Fibroblast of the aortic adventitia (primary cell): ENCODE data around the gene SLC45A3. TPM values are rescaled to one million over a fixed set of nuclear protein-coding genes. Genes with fewer than 3 reads are reported as not detected.

Experiments
- DNase-seq: peaks from one replicate; pipeline ENCODE4 v3.0.0-alpha.2; 2010; ENCODE audit warnings: low read depth
- H3K4me3 ChIP-seq: 2 replicates; pipeline ENCODE4 v1.5.1; 2011; ENCODE audit warnings: low read depth, mild to moderate bottlenecking, control low read depth, low read length, moderate library complexity
- total RNA-seq: library from RNA; depleted of rRNA; stranded (reverse); fragments of >200 nt; gene quantifications from 2 replicates; pipeline ENCODE4 v1.2.3, GENCODE V29; 2012; ENCODE audit warnings: low replicate concordance
- TF ChIP-seq, protein P1 (sequence below): IDR thresholded peaks from 2 replicates; pipeline ENCODE4 v1.5.1; 2011; ENCODE audit warnings: mild to moderate bottlenecking, low read length, control low read depth, inconsistent platforms; ENCODE audit not compliant: insufficient read depth

The SLC45A3 gene
- total RNA-seq, 1 donor = 1.7 TPM

DNA sequence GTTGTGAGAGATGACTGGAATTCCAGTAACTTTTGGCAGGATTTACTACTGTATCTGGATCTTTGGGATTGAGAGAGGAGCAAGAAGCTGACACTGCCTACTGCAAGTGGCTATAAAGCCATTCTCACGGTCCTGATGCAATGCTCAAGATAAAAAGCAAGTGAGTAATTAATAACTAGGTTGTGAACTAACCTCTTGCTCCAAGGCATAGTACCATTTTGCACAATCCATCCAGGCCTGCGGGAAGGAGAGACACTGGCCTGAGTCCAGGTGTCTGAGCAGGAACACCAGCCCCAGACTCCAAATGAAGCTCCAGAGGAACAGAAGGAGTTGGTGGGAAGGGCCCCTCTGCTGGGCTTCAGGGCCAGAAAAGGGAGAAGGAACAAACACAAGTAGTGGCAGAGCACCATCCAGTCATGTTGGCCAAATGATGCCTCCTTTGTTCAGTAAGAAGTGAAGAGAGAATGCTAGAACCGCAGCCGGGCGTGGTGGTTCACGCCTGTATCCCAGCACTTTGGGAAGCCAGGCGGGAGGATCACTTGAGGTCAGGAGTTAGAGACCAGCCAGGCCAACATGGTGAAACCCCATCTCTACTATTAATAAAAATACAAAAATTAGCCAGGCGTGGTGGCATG, 9.9 kb upstream of the SLC45A3 start:
- TF ChIP-seq, protein P1, sequence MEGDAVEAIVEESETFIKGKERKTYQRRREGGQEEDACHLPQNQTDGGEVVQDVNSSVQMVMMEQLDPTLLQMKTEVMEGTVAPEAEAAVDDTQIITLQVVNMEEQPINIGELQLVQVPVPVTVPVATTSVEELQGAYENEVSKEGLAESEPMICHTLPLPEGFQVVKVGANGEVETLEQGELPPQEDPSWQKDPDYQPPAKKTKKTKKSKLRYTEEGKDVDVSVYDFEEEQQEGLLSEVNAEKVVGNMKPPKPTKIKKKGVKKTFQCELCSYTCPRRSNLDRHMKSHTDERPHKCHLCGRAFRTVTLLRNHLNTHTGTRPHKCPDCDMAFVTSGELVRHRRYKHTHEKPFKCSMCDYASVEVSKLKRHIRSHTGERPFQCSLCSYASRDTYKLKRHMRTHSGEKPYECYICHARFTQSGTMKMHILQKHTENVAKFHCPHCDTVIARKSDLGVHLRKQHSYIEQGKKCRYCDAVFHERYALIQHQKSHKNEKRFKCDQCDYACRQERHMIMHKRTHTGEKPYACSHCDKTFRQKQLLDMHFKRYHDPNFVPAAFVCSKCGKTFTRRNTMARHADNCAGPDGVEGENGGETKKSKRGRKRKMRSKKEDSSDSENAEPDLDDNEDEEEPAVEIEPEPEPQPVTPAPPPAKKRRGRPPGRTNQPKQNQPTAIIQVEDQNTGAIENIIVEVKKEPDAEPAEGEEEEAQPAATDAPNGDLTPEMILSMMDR = no peak
- no peak for DNase-seq

DNA sequence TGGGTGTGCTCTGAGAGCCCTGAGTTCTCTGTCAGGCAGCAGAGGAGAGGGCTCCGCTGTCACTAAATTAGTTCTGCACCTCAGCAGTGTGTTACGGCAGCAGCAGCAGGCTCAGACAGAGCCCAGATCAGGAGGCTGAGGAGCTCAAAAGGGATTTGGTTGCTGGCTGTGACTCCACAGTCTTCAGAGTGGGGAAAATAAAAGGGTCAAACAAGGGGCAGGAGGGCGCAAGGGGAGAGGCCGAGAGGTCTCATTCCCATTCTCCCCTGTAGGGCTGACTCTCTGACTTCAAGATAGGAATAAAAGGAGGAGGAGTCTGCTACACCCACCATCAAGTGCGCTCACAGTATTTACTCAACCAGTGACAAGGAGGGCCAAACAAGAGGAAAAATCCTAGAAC, 9.2 kb upstream of the SLC45A3 start:
- no peak overlapping the region for H3K4me3 ChIP-seq
- TF ChIP-seq, protein P1 = no peak
- no peak for DNase-seq

More for the DNA sequence above, 9.9 kb upstream of the SLC45A3 start:
- H3K4me3 ChIP-seq = no peak overlapping the region

DNA sequence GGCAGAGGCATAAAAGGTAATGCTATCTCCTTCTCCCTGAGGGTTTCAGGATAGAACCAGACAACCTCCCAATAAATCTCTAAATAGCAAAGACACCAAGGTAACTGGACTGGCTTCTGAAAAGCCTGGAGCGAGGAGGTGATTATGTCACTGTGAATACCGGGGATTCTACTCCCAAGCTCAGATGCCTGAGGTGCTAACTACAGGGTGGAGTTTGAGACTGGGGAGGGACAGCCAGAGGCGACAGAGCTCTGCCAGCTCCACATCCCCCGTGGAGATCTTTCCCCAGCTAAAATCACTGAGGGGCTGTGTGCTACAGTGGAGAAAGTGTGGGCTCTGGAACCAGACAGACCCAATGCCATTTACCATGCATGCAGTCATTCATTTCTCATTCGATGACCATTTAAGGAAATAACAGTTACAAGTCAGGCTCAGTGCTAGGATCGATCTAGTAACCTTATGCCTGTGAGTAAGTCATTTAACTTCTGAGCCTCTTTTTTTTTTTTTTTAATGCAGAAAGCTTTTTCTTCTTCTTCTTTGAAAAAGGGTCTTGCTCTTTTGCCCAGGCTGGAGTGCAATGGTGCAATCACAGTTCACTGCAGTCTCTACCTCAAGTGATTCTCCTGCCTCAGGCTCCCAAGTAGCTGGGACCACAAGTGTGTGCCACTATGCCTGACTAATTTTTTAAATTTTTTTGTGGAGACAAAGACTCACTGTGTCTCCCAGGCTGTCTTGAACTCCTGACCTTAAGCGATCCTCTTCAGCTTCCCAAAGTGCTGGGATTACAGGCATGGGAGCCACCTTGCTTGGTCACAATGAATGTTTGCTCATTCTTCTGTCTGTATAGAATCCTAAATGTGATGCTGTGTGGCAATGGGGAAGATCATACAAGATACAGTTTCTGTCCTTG, 8.1 kb upstream of the SLC45A3 start:
- TF ChIP-seq, protein P1 = no peak
- no peak for DNase-seq

DNA sequence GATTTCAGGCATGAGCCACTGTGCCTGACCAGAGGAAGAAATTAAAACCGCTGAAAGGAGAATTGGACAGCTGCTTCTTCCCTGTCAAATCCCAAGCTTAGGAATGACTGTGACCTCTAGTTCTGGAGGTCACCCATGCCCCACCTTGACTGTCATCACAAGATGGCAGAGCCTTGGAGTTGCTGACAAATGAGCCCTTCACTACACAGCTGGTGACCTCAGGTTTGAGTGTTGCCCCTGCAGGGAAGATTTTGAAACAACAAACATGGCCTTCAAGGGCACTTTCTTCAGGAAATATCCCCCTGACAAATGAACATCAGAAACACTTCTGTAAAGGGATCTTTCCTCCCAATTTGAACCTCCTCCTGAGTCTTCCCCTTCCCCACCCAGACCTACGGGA, 6.9 kb upstream of the SLC45A3 start:
- DNase-seq = no peak
- TF ChIP-seq, protein P1 = no peak
- H3K4me3 ChIP-seq = no peak overlapping the region

More for the DNA sequence above, 8.1 kb upstream of the SLC45A3 start:
- H3K4me3 ChIP-seq = no peak overlapping the region

DNA sequence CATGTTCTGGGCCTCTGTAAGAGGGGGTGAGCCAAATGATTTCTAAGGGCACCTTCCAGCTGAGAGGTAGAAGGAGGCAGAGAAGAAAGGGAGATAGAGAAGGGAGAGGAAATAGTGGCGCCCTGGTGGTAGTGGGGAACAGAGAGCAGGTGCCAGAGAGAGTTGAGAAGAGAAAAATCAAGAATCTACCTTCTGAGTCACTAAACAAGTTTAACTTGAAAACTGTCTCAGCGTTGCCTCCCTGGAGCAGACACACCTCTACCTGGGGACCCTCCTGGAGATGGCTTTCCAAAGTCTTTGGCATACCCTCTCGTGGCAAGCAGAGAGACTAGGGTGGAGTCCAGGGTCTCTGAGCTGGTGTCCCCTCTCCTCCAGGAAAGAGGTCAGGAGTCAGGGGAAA, 1.1 kb upstream of the SLC45A3 start:
- DNase-seq = no peak
- TF ChIP-seq, protein P1 = no peak
- no peak overlapping the region for H3K4me3 ChIP-seq

DNA sequence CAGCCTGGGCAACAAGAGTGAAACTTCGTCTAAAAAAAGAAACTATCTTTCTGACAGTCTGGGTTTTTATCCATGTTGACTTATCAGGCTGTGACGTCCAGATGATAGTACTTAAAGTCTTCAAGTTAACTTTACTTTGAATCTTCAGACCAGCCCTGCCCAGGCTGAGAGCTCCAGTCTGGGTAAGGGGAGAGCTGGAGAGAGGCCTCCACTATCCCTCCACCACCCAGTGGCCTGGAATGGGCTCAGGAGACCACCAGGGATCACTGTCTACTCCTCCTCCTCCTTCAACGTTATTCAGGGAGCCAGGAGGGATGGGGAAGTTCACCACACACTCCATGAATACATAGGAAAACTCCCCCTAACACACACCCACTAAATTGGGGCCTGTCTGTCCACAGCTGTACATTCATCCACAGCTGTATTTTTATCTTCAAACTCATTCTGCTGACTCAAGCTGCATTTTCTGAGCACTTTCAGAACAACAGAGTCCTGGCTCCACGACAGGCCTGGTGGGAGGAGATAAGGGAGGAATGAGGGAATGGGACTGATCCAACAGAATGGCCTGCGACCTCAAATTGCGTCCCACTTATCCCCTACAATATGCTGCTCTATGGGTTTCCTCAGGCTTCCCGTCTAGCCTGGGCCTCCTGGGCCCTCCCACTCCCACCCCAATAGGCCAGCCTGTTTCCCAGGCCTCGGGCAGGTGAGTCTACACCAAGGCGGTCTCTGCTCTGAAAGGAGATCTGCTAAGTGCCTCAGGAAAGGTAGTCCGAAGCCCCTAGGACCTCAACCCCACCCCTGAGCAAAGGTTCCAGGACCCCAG, 1.8 kb downstream of the SLC45A3 start:
- TF ChIP-seq, protein P1 = no peak
- DNase-seq = peak; percentile 84
- peak overlapping the region; percentile 69 for H3K4me3 ChIP-seq
